ENCODE results near the gene PACS2.

- TF ChIP-seq ZBTB7A (IDR thresholded peaks at IDR 0.05; ENCODE audit: low read depth) (no peak), FOXM1 (IDR thresholded peaks at IDR 0.05; ENCODE audit: borderline replicate concordance, low read depth) (no peak), YY1 (IDR thresholded peaks at IDR 0.05; ENCODE audit: low read depth) (no peak), RAD21 (IDR thresholded peaks at IDR 0.05; ENCODE audit: low read depth) (no peak), TAF1 (IDR thresholded peaks at IDR 0.05; ENCODE audit: low read depth) (no peak), MAX (IDR thresholded peaks at IDR 0.05) (no peak), EP300 (IDR thresholded peaks at IDR 0.05; ENCODE audit: borderline replicate concordance) (no peak), CEBPB (IDR thresholded peaks at IDR 0.05) (no peak)
- TF ChIP-seq, protein P1, sequence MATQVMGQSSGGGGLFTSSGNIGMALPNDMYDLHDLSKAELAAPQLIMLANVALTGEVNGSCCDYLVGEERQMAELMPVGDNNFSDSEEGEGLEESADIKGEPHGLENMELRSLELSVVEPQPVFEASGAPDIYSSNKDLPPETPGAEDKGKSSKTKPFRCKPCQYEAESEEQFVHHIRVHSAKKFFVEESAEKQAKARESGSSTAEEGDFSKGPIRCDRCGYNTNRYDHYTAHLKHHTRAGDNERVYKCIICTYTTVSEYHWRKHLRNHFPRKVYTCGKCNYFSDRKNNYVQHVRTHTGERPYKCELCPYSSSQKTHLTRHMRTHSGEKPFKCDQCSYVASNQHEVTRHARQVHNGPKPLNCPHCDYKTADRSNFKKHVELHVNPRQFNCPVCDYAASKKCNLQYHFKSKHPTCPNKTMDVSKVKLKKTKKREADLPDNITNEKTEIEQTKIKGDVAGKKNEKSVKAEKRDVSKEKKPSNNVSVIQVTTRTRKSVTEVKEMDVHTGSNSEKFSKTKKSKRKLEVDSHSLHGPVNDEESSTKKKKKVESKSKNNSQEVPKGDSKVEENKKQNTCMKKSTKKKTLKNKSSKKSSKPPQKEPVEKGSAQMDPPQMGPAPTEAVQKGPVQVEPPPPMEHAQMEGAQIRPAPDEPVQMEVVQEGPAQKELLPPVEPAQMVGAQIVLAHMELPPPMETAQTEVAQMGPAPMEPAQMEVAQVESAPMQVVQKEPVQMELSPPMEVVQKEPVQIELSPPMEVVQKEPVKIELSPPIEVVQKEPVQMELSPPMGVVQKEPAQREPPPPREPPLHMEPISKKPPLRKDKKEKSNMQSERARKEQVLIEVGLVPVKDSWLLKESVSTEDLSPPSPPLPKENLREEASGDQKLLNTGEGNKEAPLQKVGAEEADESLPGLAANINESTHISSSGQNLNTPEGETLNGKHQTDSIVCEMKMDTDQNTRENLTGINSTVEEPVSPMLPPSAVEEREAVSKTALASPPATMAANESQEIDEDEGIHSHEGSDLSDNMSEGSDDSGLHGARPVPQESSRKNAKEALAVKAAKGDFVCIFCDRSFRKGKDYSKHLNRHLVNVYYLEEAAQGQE (IDR thresholded peaks at IDR 0.05; ENCODE audit: low read depth) = no peak
- TF ChIP-seq, protein P2, sequence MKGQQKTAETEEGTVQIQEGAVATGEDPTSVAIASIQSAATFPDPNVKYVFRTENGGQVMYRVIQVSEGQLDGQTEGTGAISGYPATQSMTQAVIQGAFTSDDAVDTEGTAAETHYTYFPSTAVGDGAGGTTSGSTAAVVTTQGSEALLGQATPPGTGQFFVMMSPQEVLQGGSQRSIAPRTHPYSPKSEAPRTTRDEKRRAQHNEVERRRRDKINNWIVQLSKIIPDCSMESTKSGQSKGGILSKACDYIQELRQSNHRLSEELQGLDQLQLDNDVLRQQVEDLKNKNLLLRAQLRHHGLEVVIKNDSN (IDR thresholded peaks at IDR 0.05) = no peak
Observed at GRCh38 chr14:105312973-105313372, 1.6 kb upstream of the PACS2 start.

Data from Ishikawa (cell line).